ENCODE results near the gene PTPN4.
A peak's percentile ranks its signal among the peaks of the same experiment; 100 is the strongest.

Gene PTPN4

DNA sequence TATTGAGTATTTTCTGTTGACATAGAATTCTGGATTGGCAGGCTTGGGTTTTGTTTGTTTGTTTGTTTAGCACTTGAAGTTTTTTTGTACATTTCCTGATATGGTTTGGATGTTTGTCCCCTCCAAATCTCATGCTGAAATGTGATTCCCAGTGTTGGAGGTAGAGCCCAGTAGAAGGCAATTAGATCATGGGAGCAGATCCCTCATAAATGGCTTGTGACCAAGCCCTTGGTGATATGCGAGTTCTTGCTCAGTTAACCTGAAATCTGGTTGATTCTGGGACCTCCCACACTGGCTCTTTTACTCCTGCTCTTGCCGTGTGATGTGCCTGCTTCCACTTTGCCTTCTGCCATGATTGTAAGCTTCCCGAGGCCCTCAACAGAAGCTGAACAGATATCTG is 98.0 kb downstream of the PTPN4 start:
- peak overlapping the region; percentile 44; the same call in 1 of the 2 replicates for H3K27ac ChIP-seq
- TF ChIP-seq, protein P1, sequence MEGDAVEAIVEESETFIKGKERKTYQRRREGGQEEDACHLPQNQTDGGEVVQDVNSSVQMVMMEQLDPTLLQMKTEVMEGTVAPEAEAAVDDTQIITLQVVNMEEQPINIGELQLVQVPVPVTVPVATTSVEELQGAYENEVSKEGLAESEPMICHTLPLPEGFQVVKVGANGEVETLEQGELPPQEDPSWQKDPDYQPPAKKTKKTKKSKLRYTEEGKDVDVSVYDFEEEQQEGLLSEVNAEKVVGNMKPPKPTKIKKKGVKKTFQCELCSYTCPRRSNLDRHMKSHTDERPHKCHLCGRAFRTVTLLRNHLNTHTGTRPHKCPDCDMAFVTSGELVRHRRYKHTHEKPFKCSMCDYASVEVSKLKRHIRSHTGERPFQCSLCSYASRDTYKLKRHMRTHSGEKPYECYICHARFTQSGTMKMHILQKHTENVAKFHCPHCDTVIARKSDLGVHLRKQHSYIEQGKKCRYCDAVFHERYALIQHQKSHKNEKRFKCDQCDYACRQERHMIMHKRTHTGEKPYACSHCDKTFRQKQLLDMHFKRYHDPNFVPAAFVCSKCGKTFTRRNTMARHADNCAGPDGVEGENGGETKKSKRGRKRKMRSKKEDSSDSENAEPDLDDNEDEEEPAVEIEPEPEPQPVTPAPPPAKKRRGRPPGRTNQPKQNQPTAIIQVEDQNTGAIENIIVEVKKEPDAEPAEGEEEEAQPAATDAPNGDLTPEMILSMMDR (conservative IDR thresholded peaks at IDR 0.05), result no peak
- TF ChIP-seq ZFX (IDR thresholded peaks at IDR 0.05), result no peak

DNA sequence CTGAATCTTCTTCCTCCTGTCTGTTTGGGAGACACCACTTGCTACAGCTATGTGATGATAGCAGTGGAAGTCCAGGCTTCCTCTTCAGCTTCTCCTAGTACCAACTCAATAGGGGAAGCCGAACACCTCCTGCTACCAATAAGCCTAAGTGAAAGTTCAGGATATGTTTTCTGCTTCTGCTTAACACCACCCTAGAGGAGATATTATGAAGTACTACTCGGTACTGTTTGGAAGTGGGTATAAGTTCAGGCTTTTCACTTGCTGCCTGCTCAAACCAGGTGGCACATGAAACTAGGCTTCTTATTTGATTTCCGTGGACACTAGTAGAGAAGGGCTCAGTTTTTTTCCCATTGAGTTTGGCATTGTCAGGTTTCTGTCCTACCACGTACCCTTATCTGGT is 99.8 kb downstream of the PTPN4 start:
- TF ChIP-seq ZFX (IDR thresholded peaks at IDR 0.05), result no peak
- TF ChIP-seq, protein P1 (conservative IDR thresholded peaks at IDR 0.05), result no peak
- H3K27ac ChIP-seq, result no peak overlapping the region

DNA sequence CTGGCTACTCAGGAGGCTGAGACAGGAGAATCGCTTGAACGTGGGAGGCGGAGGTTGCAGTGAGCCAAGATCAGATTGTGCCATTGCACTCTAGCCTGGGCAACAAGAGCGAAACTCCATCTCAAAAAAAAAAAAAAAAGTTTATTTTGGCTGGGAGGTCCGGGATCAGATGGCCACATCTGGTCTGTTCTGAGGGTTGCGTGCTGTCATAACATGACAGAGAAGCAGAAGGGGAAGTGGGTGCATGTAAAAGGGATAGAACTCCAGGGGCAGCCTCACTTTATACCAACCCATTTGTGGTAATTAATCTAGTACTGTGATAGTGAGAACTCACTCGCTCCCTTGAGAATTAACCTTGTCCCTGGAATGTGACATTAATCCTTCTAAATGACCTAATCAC is 101.2 kb downstream of the PTPN4 start:
- TF ChIP-seq, protein P1 (conservative IDR thresholded peaks at IDR 0.05), result no peak
- no peak for TF ChIP-seq ZFX (IDR thresholded peaks at IDR 0.05)
- H3K27ac ChIP-seq, result no peak overlapping the region

DNA sequence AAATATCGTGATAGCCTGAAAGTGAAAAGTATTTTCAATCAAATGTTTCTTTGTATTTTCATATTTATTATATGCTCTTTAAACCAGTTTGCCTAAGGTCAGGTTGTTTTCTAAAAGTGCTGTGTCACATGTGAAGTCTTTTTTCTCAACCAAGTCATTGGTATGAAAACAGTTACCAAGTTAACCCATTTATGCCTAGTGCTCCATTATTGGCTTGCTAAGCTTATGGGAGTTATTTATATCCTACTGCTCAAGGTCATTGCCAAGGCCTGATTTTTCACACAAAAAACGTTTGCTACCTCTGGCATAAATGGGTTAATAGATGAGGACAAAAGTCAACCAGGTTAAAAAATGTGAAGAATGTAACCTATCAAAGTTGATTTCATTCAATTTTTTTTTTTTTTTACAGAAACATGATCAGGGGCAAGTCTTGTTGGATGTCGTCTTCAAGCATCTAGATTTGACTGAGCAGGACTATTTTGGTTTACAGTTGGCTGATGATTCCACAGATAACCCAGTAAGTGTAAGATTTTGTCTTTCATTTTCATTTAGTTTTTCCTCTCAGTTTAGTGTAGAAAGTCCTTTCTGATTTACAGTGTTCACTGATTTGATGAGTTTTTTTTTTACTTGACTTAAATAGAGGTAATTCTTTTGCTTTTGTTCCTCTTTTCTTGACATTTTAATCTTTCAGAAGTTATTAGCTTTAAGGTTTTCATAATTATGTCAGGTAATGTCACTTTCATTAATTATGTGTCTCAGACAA is 102.6 kb downstream of the PTPN4 start:
- H3K27ac ChIP-seq, result no peak overlapping the region
- no peak for TF ChIP-seq ZFX (IDR thresholded peaks at IDR 0.05)
- TF ChIP-seq, protein P1 (conservative IDR thresholded peaks at IDR 0.05), result no peak

DNA sequence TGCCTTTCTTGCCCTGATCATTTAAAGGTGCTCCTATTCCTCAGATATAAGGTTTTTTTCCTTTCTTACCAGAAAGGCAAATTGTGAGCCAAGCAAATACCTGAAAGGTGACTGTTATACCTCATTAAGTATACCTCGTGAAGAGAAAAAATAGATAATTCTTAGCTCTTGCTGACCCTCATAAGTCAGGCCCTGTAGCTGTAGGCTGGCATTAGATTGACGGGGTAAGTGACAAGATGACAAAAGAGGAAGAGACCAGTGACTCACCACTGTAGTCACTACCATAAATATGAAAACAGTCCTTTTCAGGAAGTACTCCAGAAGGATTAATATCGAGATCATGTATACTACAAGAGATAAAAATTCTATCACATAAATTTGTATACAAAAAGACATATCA is 104.6 kb downstream of the PTPN4 start:
- TF ChIP-seq, protein P1 (conservative IDR thresholded peaks at IDR 0.05), result no peak
- TF ChIP-seq ZFX (IDR thresholded peaks at IDR 0.05), result no peak
- H3K27ac ChIP-seq, result no peak overlapping the region

DNA sequence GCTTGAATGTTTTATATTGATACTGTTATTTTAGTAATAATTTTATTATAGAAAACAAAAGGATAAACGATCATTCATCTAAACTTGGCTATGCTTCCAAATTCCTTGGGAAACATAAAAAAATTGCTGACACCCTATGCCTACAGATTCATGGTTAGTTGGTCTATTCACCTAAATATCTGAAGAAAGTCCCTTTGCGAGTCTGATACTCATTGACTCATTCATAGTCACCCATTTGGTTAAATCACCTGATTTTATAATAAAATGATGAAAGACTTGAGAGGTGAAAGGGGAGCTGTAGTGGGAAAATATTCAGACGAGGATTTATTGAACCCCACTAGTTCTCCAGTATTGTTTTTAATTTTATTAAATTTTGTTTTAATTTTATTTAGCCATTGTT is 112.0 kb downstream of the PTPN4 start:
- no peak overlapping the region for H3K27ac ChIP-seq
- TF ChIP-seq, protein P1 (conservative IDR thresholded peaks at IDR 0.05), result no peak
- no peak for TF ChIP-seq ZFX (IDR thresholded peaks at IDR 0.05)

DNA sequence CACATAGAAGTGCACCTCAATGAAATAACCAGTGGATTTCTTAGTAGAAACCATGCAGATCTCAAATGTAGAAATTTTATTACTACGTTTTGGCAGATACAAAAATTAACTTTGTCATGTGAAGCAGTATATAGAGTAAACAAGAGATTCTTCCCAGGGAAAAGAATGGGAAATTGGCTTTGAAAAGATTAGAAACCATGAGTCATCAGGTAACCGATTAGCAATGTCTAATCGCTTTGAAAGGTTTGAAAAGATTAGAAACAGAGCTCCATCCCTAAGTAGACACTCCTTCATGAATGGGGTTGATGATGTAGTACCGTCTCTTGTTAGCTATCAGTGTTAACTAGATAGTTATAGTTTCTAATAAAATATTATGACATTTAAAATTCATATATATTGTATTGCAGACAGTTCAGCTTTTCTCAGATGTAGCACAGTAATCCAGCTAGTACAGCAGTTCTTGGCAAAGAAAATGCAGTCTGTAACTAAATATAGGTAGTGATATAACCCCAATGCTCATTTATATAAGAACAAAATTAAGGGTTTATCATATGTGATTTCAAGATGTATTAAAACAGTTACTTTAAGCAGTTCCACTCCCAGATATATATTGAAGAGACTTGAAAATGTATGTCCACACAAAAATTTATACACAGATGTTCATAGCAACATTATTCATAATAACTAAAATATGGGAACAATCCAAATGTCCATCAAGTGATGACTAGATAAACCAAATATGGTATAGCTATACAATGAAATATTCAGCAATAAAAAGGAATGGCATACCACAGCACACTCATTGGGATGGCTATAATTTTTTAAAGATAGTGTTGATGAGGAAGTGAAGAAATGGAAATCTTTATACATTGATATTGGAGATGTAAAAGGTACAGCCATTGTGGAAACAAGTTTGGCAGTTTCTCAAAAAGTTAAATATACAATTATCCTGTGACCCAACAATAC is 113.9 kb downstream of the PTPN4 start:
- TF ChIP-seq, protein P1 (conservative IDR thresholded peaks at IDR 0.05), result no peak
- no peak for TF ChIP-seq ZFX (IDR thresholded peaks at IDR 0.05)
- H3K27ac ChIP-seq, result no peak overlapping the region
